Tibial nerve (tissue), 4 donors: Measurements from ENCODE around the gene TOP3A. TPM values are rescaled to one million over a fixed set of nuclear protein-coding genes. Genes with fewer than 3 reads are reported as not detected.

Source experiments
- DNase-seq, 2 donors: peaks; one replicate each; pipeline ENCODE4 v3.0.0-alpha.2; 2019; ENCODE audit warnings: low spot score in 2 of 2
- H3K27ac ChIP-seq, 4 donors: fragments of 200-600 bp; sonication (generic) in 3 of 4; one replicate each; pipeline ENCODE4 v1.5.1; 2017 to 2019; ENCODE audit warnings: mild to moderate bottlenecking in 1 of 4
- H3K27me3 ChIP-seq, 2 donors: fragments of 200-600 bp; sonication (generic) in 1 of 2; one replicate each; pipeline versions ENCODE4 v1.5.1 to v1.6.0; 2017 to 2019
- H3K36me3 ChIP-seq, 3 donors: fragments of 200-600 bp; sonication (generic); one replicate each; pipeline ENCODE4 v1.5.1; 2018 to 2019
- H3K4me1 ChIP-seq, 4 donors: fragments of 200-600 bp; sonication (generic) in 3 of 4; one replicate each; pipeline ENCODE4 v1.5.1; 2017 to 2019
- H3K4me3 ChIP-seq, 4 donors: fragments of 200-600 bp; sonication (generic) in 3 of 4; one replicate each; pipeline ENCODE4 v1.5.1; 2017 to 2019; ENCODE audit warnings: mild to moderate bottlenecking in 1 of 4, moderate library complexity in 1 of 4
- H3K9me3 ChIP-seq, 4 donors: fragments of 200-600 bp; sonication (generic) in 3 of 4; one replicate each; pipeline ENCODE4 v1.5.1; 2017 to 2019
- CTCF ChIP-seq, 5 experiments: fragments of 200-600 bp in 3 of 5; fragments of 450-650 bp in 2 of 5; sonication (generic) in 3 of 5; IDR thresholded peaks; one replicate each; pipeline ENCODE4 v1.5.1; 2016 to 2019; ENCODE audit warnings: antibody characterized with exemption in 5 of 5, mild to moderate bottlenecking in 3 of 5, moderate library complexity in 2 of 5
- EP300 ChIP-seq, 2 donors: sonication (generic); formaldehyde crosslinking; IDR thresholded peaks; one replicate each; pipeline ENCODE4 v1.6.1; 2017; ENCODE audit warnings: antibody characterized with exemption in 2 of 2, mild to moderate bottlenecking in 1 of 2
- POLR2A ChIP-seq, 2 donors: fragments of 450-650 bp; IDR thresholded peaks; one replicate each; pipeline ENCODE4 v1.6.1; 2017; ENCODE audit warnings: antibody characterized with exemption in 2 of 2, mild to moderate bottlenecking in 2 of 2, moderate library complexity in 2 of 2
- WGBS, 2 donors: methylation state at CpG; one replicate each; pipeline ENCODE4 v1.1.5; 2018; 5-methylcytosine and 5-hydroxymethylcytosine counted together
- total RNA-seq, 4 donors: library from RNA; depleted of rRNA; stranded (reverse); fragments of >200 nt; gene quantifications; one replicate each; pipeline ENCODE4 v1.1.0, GENCODE V29; 2016

TOP3A gene
- total RNA-seq, 4 donors from 2014 or later, result 47.9 to 92.4 (median 63.5) TPM

- WGBS, 2 donors, result 81 to 89% methylated on average over 10 to 14 of the region's 14 CpGs
- Histone ChIP-seq H3K27ac (no peak overlapping the region), H3K36me3 (peaks cover 3 to 62% (median 6%) of the 10 kb centered on the region in 3 donors), H3K27me3 (no peaks in the 10 kb centered on the region), H3K9me3 (no peaks in the 10 kb centered on the region), H3K4me3 (no peak overlapping the region), H3K4me1 (peaks cover 0 to 4% (median 0%) of the 10 kb centered on the region in 4 donors)
- DNase-seq, result no peak
- TF ChIP-seq CTCF (IDR thresholded peaks at IDR 0.05) (no peak), POLR2A (IDR thresholded peaks at IDR 0.05) (no peak), EP300 (IDR thresholded peaks at IDR 0.05) (no peak)
Observed at GRCh38 chr17:18270046-18270931, 44.5 kb downstream of the TOP3A start.

DNA sequence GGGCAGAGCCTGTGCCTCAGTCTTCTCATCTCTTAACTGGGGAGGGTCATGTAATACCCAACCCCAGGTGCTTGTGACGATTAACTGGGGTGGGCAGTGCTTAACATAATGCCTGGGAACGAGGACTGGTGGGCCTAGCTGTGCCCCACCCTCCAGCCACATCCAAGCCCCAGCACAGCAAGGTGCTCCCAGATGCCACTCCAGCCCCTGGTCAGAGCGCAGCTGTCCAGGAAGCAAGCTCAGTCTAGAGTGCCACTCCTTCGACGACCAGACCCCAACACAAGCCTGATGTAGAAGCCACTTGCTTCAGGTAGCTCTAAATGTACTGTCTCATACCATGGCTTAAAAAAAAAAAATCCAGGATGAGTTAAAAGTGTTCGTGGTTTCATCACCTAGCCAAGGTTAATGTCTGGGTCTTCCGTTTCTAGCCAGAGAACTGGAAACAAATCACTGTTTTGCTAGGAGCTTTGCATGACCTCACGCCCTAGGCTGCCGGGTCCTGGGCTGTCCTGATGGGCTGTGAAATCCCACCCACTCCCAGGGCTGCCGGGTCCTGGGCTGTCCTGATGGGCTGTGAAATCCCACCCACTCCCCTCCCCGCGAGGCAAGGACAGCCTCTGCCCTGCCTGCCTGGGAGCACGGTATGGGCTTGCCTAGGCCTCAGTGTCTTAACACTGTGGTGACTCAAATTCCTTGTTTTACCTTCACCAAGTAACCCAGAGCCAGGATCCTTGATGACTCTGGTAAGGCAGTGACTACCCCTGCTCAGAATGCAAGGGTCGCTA is 46.7 kb downstream of the TOP3A start:
- peaks cover 0 to 65% (median 10%) of the 10 kb centered on the region in 3 donors for H3K36me3 ChIP-seq
- no peaks in the 10 kb centered on the region for H3K9me3 ChIP-seq
- TF ChIP-seq EP300 (IDR thresholded peaks at IDR 0.05) (no peak), CTCF (IDR thresholded peaks at IDR 0.05) (no peak), POLR2A (IDR thresholded peaks at IDR 0.05) (no peak)
- H3K4me1 ChIP-seq, result peaks cover 0 to 4% (median 0%) of the 10 kb centered on the region in 4 donors
- no peak for DNase-seq
- no peak overlapping the region for H3K27ac ChIP-seq
- H3K4me3 ChIP-seq, result no peak overlapping the region
- no peaks in the 10 kb centered on the region for H3K27me3 ChIP-seq
- WGBS, 2 donors, result 42 to 48% methylated on average over 14 of the region's 14 CpGs

- Histone ChIP-seq H3K36me3 (peaks cover 0 to 63% (median 10%) of the 10 kb centered on the region in 3 donors), H3K27me3 (no peaks in the 10 kb centered on the region), H3K4me3 (no peak overlapping the region), H3K9me3 (no peaks in the 10 kb centered on the region), H3K27ac (no peak overlapping the region), H3K4me1 (peaks cover 0 to 9% (median 2%) of the 10 kb centered on the region in 4 donors)
- 80 to 88% methylated on average over 10 of the region's 10 CpGs for WGBS, 2 donors
- no peak for TF ChIP-seq CTCF (IDR thresholded peaks at IDR 0.05)
- TF ChIP-seq POLR2A (IDR thresholded peaks at IDR 0.05), result no peak
- no peak for TF ChIP-seq EP300 (IDR thresholded peaks at IDR 0.05)
- DNase-seq, result no peak
Observed at GRCh38 chr17:18267366-18267765, 47.4 kb downstream of the TOP3A start.

DNA sequence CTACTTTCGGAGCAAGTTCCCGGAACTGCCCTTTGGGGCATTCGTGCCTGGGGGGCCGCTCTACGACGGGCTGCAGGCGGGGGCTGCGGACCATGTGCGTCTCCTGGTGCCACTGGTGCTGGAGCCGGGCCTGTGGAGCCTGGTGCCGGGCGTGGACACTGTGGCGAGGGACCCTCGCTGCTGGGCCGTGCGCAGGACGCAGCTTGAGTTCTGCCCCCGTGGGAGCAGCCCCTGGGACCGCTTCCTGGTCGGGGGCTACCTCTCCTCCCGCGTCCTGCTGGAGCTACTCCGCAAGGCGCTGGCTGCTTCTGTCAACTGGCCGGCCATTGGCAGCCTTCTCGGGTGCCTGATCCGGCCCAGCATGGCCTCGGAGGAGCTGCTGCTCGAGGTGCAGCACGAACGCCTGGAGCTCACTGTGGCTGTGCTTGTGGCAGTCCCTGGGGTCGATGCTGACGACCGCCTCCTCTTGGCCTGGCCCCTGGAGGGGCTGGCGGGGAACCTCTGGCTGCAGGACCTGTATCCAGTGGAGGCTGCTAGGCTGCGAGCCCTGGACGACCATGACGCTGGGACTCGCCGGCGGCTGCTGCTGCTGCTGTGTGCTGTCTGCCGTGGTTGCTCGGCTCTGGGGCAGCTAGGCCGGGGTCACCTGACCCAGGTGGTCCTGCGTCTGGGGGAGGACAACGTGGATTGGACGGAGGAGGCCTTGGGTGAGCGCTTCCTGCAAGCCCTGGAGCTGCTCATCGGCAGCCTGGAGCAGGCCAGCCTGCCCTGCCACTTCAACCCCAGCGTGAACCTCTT is 50.7 kb downstream of the TOP3A start:
- Histone ChIP-seq H3K36me3 (peaks cover 0 to 48% (median 10%) of the 10 kb centered on the region in 3 donors), H3K4me3 (no peak overlapping the region), H3K27me3 (no peaks in the 10 kb centered on the region), H3K4me1 (peaks cover 0 to 37% (median 19%) of the 10 kb centered on the region in 4 donors), H3K9me3 (no peaks in the 10 kb centered on the region), H3K27ac (no peak overlapping the region)
- 91 to 93% methylated on average over 28 to 34 of the region's 50 CpGs for WGBS, 2 donors
- TF ChIP-seq POLR2A (IDR thresholded peaks at IDR 0.05), result no peak
- no peak for TF ChIP-seq CTCF (IDR thresholded peaks at IDR 0.05)
- TF ChIP-seq EP300 (IDR thresholded peaks at IDR 0.05), result no peak
- DNase-seq, result no peak
